Keratinocyte (primary cell): Measurements from ENCODE around the gene MFSD11.

Experiments used
- EZH2 ChIP-seq: IDR thresholded peaks from one replicate; pipeline ENCODE4 v1.6.1; 2012; ENCODE audit warnings: inconsistent platforms, mild to moderate bottlenecking, low read length, moderate library complexity
- TF ChIP-seq, protein P1 (sequence below), 3 experiments: IDR thresholded peaks in 1 of 3; conservative IDR thresholded peaks in 1 of 3; optimal IDR thresholded peaks in 1 of 3; 2 replicates in 2 of 3; 3 replicates in 1 of 3; pipeline versions ENCODE3 to v1.5.1; 2011; ENCODE audit warnings: low read length in 3 of 3, mild to moderate bottlenecking in 3 of 3, moderate library complexity in 2 of 3, control low read depth in 1 of 3, inconsistent platforms in 1 of 3; ENCODE audit not compliant: insufficient read depth in 2 of 3; ENCODE audit errors: extremely low read depth in 1 of 3

DNA sequence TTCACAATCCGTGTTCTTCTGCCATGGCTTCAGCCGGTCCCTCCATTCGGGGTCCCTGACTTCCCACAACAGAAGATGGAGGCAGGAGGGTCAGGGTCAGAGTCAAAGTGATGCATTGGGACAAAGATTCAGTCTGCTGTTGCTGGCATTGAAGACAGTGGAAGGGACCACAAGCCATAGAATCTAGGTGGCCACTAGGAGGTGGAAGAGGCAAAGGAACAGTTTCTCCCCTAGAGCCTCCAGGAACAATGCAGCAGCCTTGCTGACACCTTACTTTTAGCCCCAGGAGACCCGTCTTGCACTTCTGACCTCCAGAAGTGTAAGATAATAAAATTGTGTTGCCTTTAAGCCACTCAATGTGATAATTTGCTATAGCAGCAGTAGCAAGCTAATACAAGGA, 55.9 kb downstream of the MFSD11 start:
- TF ChIP-seq EZH2 = no peak
- TF ChIP-seq, protein P1, sequence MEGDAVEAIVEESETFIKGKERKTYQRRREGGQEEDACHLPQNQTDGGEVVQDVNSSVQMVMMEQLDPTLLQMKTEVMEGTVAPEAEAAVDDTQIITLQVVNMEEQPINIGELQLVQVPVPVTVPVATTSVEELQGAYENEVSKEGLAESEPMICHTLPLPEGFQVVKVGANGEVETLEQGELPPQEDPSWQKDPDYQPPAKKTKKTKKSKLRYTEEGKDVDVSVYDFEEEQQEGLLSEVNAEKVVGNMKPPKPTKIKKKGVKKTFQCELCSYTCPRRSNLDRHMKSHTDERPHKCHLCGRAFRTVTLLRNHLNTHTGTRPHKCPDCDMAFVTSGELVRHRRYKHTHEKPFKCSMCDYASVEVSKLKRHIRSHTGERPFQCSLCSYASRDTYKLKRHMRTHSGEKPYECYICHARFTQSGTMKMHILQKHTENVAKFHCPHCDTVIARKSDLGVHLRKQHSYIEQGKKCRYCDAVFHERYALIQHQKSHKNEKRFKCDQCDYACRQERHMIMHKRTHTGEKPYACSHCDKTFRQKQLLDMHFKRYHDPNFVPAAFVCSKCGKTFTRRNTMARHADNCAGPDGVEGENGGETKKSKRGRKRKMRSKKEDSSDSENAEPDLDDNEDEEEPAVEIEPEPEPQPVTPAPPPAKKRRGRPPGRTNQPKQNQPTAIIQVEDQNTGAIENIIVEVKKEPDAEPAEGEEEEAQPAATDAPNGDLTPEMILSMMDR (optimal IDR thresholded peaks at IDR 0.05 in 1 of 3, IDR thresholded peaks at IDR 0.05 in 1 of 3, conservative IDR thresholded peaks at IDR 0.05 in 1 of 3; ENCODE audit: extremely low read depth in 1 of 3, insufficient read depth in 2 of 3, low read length in 3 of 3) = peak; percentile 37 to 61 (median 59)
